Erythroblast (primary cell): ENCODE data around the gene DISC1.

Experiments used
- DNase-seq, 2 experiments: peaks; one replicate each; lab custom pipeline; 2025; lab: John Stamatoyannopoulos, UW
- GATA1 ChIP-seq: IDR thresholded peaks from 2 replicates; pipeline ENCODE4 v1.6.1; 2011; ENCODE audit warnings: low read depth, mild to moderate bottlenecking, control low read depth, low read length, moderate library complexity
- POLR2A ChIP-seq: IDR thresholded peaks from 2 replicates; pipeline ENCODE4 v1.6.1; 2011; ENCODE audit warnings: mild to moderate bottlenecking, low read length

The DISC1 gene

DNA sequence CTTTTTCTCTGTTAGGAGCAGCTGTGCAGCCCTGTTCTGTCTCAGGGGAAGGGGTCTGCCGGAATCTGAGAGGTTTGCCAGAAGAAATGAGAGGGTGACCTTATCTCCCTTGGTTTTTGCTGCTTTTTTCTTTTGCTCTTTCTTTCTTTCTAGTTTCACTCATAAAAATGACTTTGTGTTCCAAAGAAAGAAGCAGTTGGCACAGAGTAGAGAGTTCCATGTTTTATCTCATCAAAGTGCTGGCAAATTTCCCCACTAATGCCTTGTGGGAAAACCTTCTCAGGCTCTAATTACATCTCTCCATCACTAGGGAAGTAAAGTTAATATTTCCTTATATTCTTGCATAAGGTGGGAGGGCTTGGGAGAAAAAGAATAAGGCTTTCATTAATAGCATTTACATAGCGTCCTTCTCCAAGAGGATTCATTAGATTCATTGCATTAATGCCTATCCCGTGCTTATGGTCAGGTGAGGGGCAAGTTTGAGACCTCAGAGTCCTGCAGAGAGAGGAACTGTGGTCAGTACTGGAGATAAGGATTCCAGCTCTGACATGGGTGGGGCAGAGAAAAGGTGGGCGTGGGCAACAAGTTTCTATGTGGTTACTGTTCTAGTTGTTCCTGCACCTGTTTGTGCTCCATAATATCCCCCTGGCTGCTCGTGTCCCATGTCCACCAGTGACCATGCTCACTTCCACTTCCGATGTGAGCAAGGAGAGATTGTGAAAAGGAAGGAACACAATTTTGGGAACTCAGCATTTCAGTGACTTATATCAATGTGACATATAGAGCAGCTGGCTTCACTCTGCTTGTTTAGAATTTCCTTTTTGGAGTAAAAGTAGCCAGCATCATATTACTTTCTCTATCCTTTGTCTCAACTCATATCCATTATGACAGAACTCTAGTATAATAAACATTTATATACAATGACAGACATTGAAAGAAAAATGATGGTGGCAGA is 79.5 kb downstream of the DISC1 start:
- no peak for DNase-seq

DNA sequence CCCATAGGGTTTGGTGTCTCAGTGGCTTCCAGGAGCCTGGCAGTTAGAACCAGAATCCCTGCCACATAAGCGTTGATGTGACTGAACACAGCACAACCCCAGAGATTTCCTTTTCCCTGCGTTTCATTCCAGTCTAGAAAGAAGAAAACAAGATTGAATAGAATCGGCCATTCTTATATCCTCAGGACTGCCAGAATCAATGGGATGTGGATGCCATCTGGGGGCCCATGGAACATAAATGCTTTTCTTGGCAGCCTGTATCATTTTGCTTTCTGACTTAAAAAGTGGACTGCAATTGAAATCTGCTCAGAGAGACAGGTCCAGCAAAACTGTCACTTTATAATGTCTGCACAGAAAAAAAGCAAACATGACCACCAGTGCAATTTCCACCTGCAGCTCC is 80.3 kb downstream of the DISC1 start:
- TF ChIP-seq POLR2A (no peak), GATA1 (no peak)
- no peak for DNase-seq

More for the DNA sequence above, 79.5 kb downstream of the DISC1 start:
- TF ChIP-seq POLR2A (no peak), GATA1 (no peak)

DNA sequence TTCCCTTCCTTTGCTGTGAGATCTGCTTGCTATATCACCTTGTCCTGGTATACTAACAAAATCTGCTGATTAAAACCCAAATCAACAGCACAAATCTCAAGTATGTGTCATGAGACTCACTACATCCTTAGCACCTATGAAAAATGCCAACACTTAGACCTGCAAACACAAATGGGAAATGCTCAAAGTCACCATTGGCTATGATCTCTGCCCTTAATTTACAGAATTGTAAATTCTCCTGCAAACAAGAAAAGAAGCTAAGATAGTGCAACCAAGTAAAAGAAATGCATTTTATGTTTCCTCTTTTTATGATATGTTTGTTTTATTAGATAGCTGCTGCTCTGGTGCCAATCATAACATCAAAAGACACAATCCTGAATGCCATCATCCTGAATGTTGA is 80.8 kb downstream of the DISC1 start:
- no peak for TF ChIP-seq POLR2A
- DNase-seq, result no peak

DNA sequence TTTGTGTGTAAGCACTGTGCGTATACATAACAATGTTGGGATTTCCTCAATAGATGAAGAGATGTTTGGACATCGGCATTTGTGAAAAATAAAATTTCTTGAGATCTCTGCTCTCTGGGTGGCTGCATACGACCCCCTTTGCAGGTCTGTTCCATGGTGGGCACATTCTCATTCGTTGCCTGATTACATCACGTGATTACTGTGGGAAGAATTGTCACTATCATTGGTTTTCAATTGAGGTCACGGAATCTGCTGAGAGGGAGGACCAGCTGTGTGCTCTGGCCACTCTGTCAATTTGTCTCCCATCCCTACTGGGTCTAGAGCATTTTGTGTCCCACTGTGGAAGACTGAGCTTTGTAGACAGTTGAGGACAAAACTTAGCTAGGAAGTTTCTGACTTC is 81.8 kb downstream of the DISC1 start:
- DNase-seq, result no peak
- no peak for TF ChIP-seq GATA1
- no peak for TF ChIP-seq POLR2A

DNA sequence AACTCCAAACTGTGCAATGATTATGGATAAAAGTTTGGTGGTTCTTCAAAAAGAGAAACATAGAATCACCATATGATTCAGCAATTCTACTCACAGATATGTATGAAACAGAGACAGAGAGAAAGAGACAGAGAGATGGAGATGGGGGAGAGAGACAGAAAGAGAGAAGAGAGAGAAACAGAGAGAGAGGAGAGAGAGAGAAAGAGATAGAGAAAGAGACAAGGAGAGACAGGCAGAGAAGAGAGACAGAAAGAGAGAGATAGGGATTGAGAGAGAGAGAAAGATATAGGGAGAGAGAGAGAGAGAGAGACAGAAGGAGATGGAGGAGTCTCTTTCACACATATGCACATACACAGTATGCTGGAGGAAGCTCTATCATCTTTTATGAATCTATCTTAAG is 87.8 kb downstream of the DISC1 start:
- no peak for DNase-seq
- TF ChIP-seq POLR2A (no peak), GATA1 (no peak)

DNA sequence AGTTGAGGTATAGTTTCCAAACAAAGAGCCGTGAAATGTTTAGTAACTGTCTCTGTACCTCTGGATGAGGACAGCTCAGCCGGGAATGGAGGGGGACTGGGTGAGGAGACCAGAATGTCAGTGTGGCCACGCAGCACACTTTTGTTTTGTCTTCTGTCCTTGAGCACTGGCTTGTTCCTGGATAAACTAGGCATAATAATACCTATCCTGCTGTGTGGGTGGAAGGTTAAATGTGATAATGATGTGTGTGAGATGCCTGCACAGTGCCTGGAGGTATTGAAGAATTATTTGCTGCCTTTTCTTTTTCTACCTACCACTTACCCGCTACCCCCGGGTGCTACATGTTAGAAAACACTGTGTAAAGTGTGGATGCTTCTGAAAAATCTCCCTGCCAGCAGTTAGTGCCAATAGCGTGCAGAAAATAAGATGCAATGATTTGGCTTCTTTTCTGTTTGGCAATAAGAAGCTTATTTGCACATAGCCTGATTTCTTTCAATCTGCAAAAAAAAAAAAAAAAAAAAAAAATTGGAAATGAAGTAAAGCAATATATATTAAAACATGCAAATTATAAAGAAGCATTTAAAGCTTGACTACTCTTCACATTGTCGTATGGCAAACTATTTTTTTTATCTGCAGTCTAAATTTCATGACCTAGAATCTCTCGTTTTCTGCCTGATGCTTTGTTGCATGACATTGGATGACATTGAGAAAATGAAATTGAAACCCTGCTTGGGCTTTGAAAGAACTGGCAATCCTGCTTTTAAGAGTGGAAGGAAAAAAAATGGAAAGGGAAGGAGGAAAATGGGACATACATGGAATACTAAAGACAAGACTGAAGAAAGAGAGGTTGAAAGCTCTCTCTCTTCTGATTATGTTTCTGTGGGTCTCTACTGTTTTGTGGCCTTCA is 89.5 kb downstream of the DISC1 start:
- no peak for DNase-seq
- TF ChIP-seq POLR2A (no peak), GATA1 (no peak)

DNA sequence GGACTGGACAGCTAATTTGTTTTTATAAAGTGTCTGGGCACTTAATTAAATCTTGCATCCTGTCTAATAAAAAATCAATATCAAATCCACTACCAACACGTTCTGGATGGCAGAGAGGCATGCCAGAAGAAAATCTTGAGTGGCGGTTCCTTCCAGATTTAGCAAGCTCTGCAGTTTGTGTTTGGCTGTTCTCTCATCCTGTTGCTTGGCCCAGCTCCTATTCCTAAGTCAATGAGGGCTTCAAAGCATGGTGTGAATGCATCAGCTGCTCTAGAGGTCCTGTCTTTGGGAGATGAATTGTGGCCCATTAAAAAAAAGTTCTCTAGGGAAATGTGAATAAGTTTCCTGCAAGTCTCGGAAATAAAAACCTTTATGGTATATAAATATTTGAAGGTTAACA is 90.3 kb downstream of the DISC1 start:
- TF ChIP-seq POLR2A (no peak), GATA1 (no peak)

DNA sequence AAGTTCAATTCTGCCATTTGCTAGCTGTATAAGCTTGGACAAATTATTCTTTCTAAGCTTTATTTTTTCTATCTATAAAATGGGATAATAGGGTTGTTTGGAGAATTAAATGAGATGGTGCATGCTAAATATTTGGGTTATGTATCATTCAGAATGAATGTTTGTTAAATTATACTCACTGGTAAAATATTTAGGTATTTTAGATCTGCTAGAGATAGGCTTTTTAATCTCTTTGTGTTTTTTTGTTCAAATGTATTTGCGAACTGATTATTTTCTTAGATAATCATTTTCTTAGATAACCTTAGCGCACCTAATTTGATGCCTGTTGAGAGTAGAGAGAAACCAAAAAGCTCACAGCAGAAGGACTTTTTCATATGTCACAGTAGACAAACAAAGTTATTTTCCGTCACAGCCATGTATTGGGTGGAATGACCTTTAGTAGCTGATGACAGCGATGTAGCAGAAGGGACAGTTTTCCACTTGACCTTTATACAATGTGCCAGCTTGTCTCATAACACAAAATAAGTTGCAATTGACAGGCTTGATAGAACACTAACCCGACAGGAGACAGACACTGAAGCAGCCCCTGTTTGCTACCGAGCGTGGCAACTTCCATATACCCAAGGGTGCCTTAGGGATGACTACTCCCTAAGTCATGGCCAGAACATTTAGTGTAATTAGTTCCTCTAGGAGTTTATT is 93.0 kb downstream of the DISC1 start:
- DNase-seq, result no peak
- TF ChIP-seq POLR2A, result no peak
- no peak for TF ChIP-seq GATA1

More for the DNA sequence above, 90.3 kb downstream of the DISC1 start:
- no peak for DNase-seq

DNA sequence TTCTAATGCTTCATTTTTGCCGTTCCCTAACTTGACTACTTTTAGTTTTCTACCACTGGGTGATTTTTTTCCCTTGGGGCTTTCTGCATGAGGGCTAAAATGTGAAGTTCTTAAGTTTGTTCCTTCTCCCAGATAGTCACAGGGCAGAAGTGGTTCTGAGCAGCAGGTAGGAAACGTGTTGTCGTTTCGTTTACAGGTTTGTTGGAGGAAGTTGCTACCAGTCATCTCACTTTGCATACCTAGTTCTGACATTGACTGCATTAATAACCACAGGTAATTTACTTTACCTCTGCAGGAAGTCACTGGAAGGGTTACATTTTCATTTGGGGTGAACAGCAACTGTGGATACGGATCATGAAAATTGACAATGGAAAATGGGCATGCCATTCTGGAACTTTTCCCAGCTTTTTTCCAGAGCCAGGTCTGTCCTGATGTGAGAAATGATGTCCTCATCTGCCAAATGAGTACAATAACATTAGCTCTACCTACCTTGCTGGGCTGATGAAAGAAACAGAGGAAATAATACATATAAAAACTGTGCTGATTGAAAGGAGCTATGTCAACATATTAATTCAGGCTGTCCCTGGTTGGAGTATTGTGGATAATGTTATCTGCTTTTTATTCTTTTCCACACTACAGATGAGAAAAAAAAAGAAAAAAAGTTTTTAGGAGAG is 94.2 kb downstream of the DISC1 start:
- no peak for DNase-seq
- TF ChIP-seq POLR2A, result no peak
- TF ChIP-seq GATA1, result no peak

DNA sequence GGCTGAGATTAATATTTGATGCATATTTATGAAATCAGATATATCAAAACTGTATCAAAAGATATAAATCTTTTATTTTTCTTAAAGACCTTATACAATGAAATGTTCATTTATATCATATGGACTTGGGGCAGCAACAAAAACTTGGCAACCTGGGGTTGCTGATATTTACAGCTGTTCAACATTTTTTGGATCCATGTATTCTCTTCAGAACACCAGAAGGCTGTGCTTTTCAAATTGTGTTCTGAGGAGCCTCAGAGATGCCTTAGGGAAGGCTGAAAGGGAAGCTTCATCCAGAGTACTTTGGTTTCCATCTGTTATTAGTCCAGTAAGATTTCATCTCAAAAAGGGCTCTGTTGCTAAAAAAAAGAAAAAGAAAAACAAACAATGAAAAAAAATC is 94.8 kb downstream of the DISC1 start:
- TF ChIP-seq GATA1 (no peak), POLR2A (no peak)
- no peak for DNase-seq

DNA sequence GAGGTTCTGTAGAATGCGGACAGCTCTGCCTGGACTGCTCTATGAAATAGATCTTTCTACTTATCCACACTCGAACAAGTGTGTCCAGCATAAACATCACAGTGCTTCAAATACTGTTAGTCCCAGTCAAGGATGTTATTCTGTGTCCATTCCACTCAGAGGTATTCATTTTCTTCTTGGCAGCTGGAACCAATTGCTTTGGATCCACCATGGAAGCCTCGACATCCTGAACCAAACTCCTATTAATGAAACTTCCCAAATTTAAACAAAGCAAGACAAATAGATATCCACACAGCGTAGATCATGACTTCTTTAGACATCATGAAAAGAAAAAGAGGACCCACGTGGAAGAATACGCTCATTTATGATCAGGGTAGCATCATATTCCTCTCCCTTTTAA is 95.8 kb downstream of the DISC1 start:
- DNase-seq, result no peak
- TF ChIP-seq GATA1 (no peak), POLR2A (no peak)

DNA sequence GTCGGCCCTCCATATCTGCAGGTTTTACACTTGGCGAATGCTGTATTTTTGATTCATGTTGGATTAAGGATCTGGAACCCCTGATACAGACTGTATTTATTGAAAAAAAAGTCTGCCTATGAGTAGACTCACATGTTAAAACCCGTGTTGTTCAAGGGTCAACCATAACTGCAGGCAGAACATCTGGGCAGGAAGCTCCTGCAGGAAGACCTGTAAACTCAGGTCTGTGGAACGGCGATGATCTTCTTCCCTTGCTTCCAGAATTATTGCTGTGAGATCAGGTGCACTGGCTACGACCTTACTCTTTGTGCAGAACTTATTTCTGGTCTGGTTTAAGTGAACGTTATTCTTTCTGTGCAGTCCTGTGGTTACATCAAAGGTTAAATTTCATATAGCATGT is 96.6 kb downstream of the DISC1 start:
- DNase-seq, result no peak
- TF ChIP-seq GATA1, result no peak
- no peak for TF ChIP-seq POLR2A

DNA sequence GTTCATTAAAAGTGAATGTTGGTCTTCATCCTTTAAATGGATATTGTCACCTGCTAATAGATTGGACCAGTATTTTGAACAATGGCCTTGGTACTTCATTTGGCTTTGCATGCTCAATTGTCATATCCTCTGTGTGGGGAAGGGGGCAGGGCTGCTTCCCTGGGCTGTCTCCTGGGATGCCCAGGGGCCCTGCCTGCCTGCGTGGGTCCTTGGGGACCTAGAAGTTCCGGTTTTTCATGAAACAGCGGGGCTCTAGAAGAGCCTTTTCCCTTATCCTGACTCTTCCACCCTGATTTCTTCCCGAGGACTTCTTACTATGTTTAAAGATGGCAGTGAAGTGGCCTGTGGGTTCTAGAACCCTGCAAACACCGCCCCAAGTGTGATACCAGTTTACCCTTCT is 97.5 kb downstream of the DISC1 start:
- no peak for TF ChIP-seq POLR2A
- TF ChIP-seq GATA1, result no peak
- DNase-seq, result no peak
